Liver (tissue), 9 donors: ENCODE measurements around the gene TRIM25. TPM values are rescaled to one million over a fixed set of nuclear protein-coding genes. Genes with fewer than 3 reads are reported as not detected.

Source experiments
- DNase-seq: peaks from one replicate; pipeline ENCODE4 v3.0.0-alpha.2; 2017; ENCODE audit warnings: low spot score
- H3K27ac ChIP-seq, 2 donors: one replicate each; pipeline ENCODE4 v1.7.0; 2013; ENCODE audit warnings: inconsistent platforms in 2 of 2, low read length in 2 of 2, control low read depth in 1 of 2, low read depth in 1 of 2, mild to moderate bottlenecking in 1 of 2
- H3K27me3 ChIP-seq, 4 donors: one replicate each; pipeline versions ENCODE4 v1.6.1 to v1.7.0; 2013; ENCODE audit warnings: low read length in 3 of 4, inconsistent platforms in 1 of 4, mild to moderate bottlenecking in 1 of 4, moderate library complexity in 1 of 4; ENCODE audit not compliant: control insufficient read depth in 4 of 4, insufficient read depth in 4 of 4
- H3K36me3 ChIP-seq, 4 donors: one replicate each; pipeline versions ENCODE4 v1.6.1 to v1.7.0; 2013; ENCODE audit warnings: low read length in 3 of 4, mild to moderate bottlenecking in 3 of 4, low read depth in 1 of 4, moderate library complexity in 1 of 4; ENCODE audit not compliant: control insufficient read depth in 4 of 4, insufficient read depth in 3 of 4
- H3K4me1 ChIP-seq, 4 donors: one replicate each; pipeline versions ENCODE4 v1.6.1 to v1.7.0; 2013; ENCODE audit warnings: low read length in 3 of 4, mild to moderate bottlenecking in 3 of 4, moderate library complexity in 1 of 4; ENCODE audit not compliant: control insufficient read depth in 4 of 4, insufficient read depth in 4 of 4
- H3K4me3 ChIP-seq, 3 donors: one replicate each; pipeline versions ENCODE4 v1.6.1 to v1.7.0; 2013; ENCODE audit warnings: low read length in 3 of 3, control low read depth in 1 of 3, low read depth in 1 of 3, mild to moderate bottlenecking in 1 of 3
- H3K9ac ChIP-seq, 2 donors: one replicate each; pipeline ENCODE4 v1.7.0; 2013; ENCODE audit warnings: low read length in 2 of 2, mild to moderate bottlenecking in 2 of 2, moderate library complexity in 2 of 2, control low read depth in 1 of 2, low read depth in 1 of 2
- H3K9me3 ChIP-seq, 4 donors: one replicate each; pipeline versions ENCODE4 v1.6.1 to v1.7.0; 2013; ENCODE audit warnings: low read length in 3 of 4; ENCODE audit not compliant: control insufficient read depth in 4 of 4
- EGR1 ChIP-seq, 2 donors: IDR thresholded peaks; 2 replicates each; pipeline ENCODE4 v1.6.1; 2016 to 2018; ENCODE audit warnings: antibody characterized with exemption in 2 of 2, low read depth in 2 of 2
- FOXA1 ChIP-seq: IDR thresholded peaks from 2 replicates; pipeline ENCODE4 v1.6.1; 2016; ENCODE audit warnings: antibody characterized with exemption
- FOXA2 ChIP-seq: IDR thresholded peaks from 2 replicates; pipeline ENCODE4 v1.6.1; 2016; ENCODE audit warnings: antibody characterized with exemption
- GABPA ChIP-seq, 2 donors: IDR thresholded peaks in 1 of 2; conservative IDR thresholded peaks in 1 of 2; 2 replicates each; pipeline ENCODE4 v1.6.1; 2016; ENCODE audit warnings: antibody characterized with exemption in 2 of 2, mild to moderate bottlenecking in 1 of 2, moderate library complexity in 1 of 2
- HNF4A ChIP-seq, 2 donors: conservative IDR thresholded peaks; 2 replicates each; pipeline ENCODE4 v1.6.1; 2016; ENCODE audit warnings: antibody characterized with exemption in 2 of 2, mild to moderate bottlenecking in 2 of 2
- HNF4G ChIP-seq: IDR thresholded peaks from 2 replicates; pipeline ENCODE4 v1.6.1; 2016; ENCODE audit warnings: antibody characterized with exemption
- JUND ChIP-seq, 2 donors: IDR thresholded peaks; 2 replicates each; pipeline ENCODE4 v1.6.1; 2016; ENCODE audit warnings: antibody characterized with exemption in 2 of 2
- NR2F2 ChIP-seq: IDR thresholded peaks from 2 replicates; pipeline ENCODE4 v1.6.1; 2016; ENCODE audit warnings: antibody characterized with exemption
- RAD21 ChIP-seq, 2 donors: IDR thresholded peaks; 2 replicates each; pipeline ENCODE4 v1.6.1; 2016; ENCODE audit warnings: antibody characterized with exemption in 2 of 2, mild to moderate bottlenecking in 2 of 2
- RXRA ChIP-seq, 2 donors: IDR thresholded peaks; 2 replicates each; pipeline ENCODE4 v1.6.1; 2017 to 2018; ENCODE audit warnings: antibody characterized with exemption in 2 of 2, mild to moderate bottlenecking in 1 of 2
- SP1 ChIP-seq: IDR thresholded peaks from 2 replicates; pipeline ENCODE4 v1.6.1; 2018; ENCODE audit warnings: antibody characterized with exemption, mild to moderate bottlenecking
- TAF1 ChIP-seq: conservative IDR thresholded peaks from 2 replicates; pipeline ENCODE4 v1.6.1; 2016; ENCODE audit warnings: antibody characterized with exemption, mild to moderate bottlenecking
- YY1 ChIP-seq: IDR thresholded peaks from 2 replicates; pipeline ENCODE4 v1.6.1; 2016; ENCODE audit warnings: antibody characterized with exemption, mild to moderate bottlenecking
- WGBS: extraction: QIAGEN DNeasy Blood & Tissue Kit; methylation state at CpG from one replicate; pipeline ENCODE4 v1.1.7; 2013; 5-methylcytosine and 5-hydroxymethylcytosine counted together
- polyA plus RNA-seq, 2 donors: library from polyadenylated mRNA; stranded (reverse) in 1 of 2; unstranded in 1 of 2; fragments of 200-250 nt in 1 of 2; fragments of >200 nt in 1 of 2; fragmentation: Nextera tagmentation in 1 of 2; extraction: Ambion mirVana in 1 of 2; gene quantifications; one replicate each; pipeline versions ENCODE4 v1.2.1 to v1.2.3, GENCODE V29; 2013 to 2015
- total RNA-seq, 2 donors: library from RNA; depleted of rRNA; stranded (reverse); fragments of >200 nt; gene quantifications; one replicate each; pipeline ENCODE4 v1.2.3, GENCODE V29; 2014
- TF ChIP-seq, protein P1 (sequence below): IDR thresholded peaks from 2 replicates; pipeline ENCODE4 v1.6.1; 2016; ENCODE audit warnings: antibody characterized with exemption, mild to moderate bottlenecking
- TF ChIP-seq, protein P2 (sequence below): fragments of 150-350 bp; IDR thresholded peaks from 2 replicates; pipeline ENCODE4 v1.5.1; 2017; ENCODE audit warnings: improper control_type of control experiment, low read depth, low read length; ENCODE audit not compliant: missing input control
- TF ChIP-seq, protein P3 (sequence below): IDR thresholded peaks from 2 replicates; pipeline ENCODE4 v1.6.1; 2016; ENCODE audit warnings: antibody characterized with exemption
- TF ChIP-seq, protein P4 (sequence below): IDR thresholded peaks from 2 replicates; pipeline ENCODE4 v1.6.1; 2016; ENCODE audit warnings: antibody characterized with exemption
- TF ChIP-seq, protein P5 (sequence below): IDR thresholded peaks from 2 replicates; pipeline ENCODE4 v1.6.1; 2016; ENCODE audit warnings: antibody characterized with exemption
- donor health status: healthy.
- donor health status: healthy.
- donor health status: healthy.
- donor health status: healthy.
- donor health status: healthy.

The TRIM25 gene
- total and polyA plus RNA-seq, 4 donors: 10.8 to 64.5 (median 15.6) TPM

DNA sequence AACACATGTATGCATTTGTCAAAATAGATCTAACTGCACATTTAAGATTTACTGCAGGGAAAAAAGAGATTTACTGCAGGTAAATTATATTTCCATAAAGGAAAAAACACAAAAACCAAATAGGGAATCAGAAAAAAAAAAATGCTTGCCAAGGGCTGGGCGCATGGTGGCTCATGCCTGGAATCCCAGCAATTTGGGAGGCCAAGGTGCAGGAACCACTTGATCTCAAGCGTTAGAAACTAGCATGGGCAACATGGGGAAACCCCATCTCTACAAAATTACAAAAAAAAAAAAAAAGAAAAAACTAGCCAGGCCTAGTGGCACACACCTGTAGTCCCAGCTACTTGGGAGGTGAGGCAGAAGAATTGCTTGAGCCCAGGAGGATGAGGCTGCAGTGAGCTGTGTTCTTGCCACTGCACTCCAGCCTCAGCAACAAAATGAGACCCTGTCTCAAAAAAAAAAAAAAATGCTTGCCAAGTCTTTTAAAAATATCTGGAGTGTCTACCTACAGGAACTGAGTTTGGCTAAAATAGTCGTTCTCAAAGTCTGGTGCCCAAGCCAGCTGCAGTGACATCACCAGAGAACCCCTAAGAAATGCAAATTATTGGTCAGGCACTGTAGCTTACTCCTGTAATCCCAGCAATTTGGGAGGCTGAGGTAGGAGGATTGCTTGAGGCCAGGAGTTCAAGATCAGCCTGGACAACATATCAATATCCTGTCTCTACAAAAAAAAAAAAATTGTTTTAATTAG, 17.5 kb downstream of the TRIM25 start:
- Histone ChIP-seq H3K9me3 (no peaks in the 10 kb centered on the region), H3K9ac (no peak overlapping the region), H3K36me3 (peaks cover 37 to 89% (median 70%) of the 10 kb centered on the region in 4 donors), H3K4me1 (peaks cover 0 to 10% (median 0%) of the 10 kb centered on the region in 4 donors), H3K27ac (no peak overlapping the region), H3K27me3 (no peaks in the 10 kb centered on the region), H3K4me3 (no peak overlapping the region)
- WGBS: 81% methylated on average over 3 of the region's 3 CpGs
- TF ChIP-seq EGR1 (IDR thresholded peaks at IDR 0.05; ENCODE audit: low read depth in 2 of 2) (no peak), RAD21 (IDR thresholded peaks at IDR 0.05) (no peak), SP1 (no peak), GABPA (IDR thresholded peaks at IDR 0.05 in 1 of 2, conservative IDR thresholded peaks at IDR 0.05 in 1 of 2) (no peak), FOXA1 (no peak), JUND (IDR thresholded peaks at IDR 0.05) (no peak), HNF4A (conservative IDR thresholded peaks at IDR 0.05) (no peak), NR2F2 (no peak), TAF1 (no peak), FOXA2 (no peak), YY1 (no peak), HNF4G (no peak), RXRA (IDR thresholded peaks at IDR 0.05) (no peak)
- TF ChIP-seq, protein P1, sequence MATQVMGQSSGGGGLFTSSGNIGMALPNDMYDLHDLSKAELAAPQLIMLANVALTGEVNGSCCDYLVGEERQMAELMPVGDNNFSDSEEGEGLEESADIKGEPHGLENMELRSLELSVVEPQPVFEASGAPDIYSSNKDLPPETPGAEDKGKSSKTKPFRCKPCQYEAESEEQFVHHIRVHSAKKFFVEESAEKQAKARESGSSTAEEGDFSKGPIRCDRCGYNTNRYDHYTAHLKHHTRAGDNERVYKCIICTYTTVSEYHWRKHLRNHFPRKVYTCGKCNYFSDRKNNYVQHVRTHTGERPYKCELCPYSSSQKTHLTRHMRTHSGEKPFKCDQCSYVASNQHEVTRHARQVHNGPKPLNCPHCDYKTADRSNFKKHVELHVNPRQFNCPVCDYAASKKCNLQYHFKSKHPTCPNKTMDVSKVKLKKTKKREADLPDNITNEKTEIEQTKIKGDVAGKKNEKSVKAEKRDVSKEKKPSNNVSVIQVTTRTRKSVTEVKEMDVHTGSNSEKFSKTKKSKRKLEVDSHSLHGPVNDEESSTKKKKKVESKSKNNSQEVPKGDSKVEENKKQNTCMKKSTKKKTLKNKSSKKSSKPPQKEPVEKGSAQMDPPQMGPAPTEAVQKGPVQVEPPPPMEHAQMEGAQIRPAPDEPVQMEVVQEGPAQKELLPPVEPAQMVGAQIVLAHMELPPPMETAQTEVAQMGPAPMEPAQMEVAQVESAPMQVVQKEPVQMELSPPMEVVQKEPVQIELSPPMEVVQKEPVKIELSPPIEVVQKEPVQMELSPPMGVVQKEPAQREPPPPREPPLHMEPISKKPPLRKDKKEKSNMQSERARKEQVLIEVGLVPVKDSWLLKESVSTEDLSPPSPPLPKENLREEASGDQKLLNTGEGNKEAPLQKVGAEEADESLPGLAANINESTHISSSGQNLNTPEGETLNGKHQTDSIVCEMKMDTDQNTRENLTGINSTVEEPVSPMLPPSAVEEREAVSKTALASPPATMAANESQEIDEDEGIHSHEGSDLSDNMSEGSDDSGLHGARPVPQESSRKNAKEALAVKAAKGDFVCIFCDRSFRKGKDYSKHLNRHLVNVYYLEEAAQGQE: no peak
- TF ChIP-seq, protein P2, sequence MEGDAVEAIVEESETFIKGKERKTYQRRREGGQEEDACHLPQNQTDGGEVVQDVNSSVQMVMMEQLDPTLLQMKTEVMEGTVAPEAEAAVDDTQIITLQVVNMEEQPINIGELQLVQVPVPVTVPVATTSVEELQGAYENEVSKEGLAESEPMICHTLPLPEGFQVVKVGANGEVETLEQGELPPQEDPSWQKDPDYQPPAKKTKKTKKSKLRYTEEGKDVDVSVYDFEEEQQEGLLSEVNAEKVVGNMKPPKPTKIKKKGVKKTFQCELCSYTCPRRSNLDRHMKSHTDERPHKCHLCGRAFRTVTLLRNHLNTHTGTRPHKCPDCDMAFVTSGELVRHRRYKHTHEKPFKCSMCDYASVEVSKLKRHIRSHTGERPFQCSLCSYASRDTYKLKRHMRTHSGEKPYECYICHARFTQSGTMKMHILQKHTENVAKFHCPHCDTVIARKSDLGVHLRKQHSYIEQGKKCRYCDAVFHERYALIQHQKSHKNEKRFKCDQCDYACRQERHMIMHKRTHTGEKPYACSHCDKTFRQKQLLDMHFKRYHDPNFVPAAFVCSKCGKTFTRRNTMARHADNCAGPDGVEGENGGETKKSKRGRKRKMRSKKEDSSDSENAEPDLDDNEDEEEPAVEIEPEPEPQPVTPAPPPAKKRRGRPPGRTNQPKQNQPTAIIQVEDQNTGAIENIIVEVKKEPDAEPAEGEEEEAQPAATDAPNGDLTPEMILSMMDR: no peak
- TF ChIP-seq, protein P3, sequence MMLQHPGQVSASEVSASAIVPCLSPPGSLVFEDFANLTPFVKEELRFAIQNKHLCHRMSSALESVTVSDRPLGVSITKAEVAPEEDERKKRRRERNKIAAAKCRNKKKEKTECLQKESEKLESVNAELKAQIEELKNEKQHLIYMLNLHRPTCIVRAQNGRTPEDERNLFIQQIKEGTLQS: no peak
- TF ChIP-seq, protein P4, sequence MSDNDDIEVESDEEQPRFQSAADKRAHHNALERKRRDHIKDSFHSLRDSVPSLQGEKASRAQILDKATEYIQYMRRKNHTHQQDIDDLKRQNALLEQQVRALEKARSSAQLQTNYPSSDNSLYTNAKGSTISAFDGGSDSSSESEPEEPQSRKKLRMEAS: no peak
- TF ChIP-seq, protein P5, sequence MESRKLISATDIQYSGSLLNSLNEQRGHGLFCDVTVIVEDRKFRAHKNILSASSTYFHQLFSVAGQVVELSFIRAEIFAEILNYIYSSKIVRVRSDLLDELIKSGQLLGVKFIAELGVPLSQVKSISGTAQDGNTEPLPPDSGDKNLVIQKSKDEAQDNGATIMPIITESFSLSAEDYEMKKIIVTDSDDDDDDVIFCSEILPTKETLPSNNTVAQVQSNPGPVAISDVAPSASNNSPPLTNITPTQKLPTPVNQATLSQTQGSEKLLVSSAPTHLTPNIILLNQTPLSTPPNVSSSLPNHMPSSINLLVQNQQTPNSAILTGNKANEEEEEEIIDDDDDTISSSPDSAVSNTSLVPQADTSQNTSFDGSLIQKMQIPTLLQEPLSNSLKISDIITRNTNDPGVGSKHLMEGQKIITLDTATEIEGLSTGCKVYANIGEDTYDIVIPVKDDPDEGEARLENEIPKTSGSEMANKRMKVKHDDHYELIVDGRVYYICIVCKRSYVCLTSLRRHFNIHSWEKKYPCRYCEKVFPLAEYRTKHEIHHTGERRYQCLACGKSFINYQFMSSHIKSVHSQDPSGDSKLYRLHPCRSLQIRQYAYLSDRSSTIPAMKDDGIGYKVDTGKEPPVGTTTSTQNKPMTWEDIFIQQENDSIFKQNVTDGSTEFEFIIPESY: no peak
- no peak for DNase-seq
